GM21825 (cell line): ENCODE data around the gene KLHDC7A.
"Not testable (repeated sequence)": the region's sequence is repeated elsewhere in the genome, so short reads cannot be mapped to it uniquely, and the experiment has no call there.

ENCODE experiments used
- ATAC-seq: cut with Tn5 transposase; IDR thresholded peaks from one replicate; pipeline ENCODE4 v1.9.1; 2021; ENCODE audit warnings: mild to moderate bottlenecking, moderate library complexity; ENCODE audit not compliant: unreplicated experiment

The KLHDC7A gene

DNA sequence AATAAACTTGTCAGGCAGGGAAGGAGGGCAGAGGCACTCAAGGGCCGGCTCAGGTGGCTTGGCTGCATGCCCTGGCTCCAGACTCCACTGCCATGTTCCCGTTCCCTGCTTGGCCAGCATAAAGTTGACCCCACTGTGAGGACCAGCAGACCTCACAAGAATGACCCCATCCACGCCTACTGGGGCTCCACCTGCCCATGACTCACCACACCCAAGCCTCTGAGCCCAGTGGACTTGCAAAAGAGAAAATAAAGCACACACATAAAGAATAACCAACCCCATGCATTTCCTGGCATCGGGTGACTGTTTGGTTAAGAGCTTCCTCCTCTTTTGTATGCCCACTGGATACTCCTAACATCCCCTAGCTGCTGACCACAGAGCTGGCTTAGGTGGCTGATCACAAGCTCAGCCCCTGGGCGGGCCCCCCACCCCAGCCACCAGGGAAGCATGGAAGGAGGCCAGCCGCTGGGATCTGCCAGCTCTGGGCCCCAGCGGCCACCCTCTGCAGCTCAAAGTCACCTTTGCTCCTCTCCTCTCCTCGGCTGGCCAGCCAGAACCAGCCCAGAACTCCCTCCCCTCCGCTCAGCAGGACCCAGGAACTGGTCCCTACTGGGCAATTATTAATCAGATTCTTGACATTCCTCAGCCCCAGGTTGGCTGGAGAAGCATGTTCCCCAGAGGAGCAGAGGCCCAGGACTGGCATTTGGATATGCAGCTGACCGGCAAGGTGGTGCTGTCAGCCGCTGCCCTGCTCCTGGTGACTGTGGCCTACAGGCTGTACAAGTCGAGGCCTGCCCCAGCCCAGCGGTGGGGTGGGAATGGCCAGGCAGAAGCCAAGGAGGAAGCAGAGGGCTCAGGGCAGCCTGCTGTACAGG is at the start of gene KLHDC7A:
TSS of gene KLHDC7A (plus strand) at position 616 of the 875 bp plus-strand sequence. CDS start at position 668, 52 bp downstream.
- ATAC-seq, result no peak

DNA sequence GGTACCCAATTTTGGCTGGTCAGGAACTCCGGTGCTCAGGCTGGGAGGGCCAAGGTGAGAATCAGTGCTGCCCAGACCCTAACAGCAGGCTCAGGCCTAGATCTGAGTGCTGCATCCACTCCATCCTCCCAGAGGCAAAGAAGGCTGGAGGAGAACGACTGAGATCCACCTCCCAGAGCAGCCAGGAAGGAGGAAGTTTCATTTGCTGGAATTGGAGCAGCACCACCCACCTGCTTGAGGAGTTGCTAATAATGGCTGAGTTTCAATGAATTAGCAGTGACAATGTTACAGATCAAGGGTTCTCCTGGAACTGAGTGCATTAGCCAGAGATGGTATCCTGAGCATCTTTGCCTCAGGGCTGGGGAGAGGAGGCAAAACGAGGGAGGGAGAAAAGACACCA is 46.7 kb upstream of the KLHDC7A start:
- ATAC-seq, result no peak

DNA sequence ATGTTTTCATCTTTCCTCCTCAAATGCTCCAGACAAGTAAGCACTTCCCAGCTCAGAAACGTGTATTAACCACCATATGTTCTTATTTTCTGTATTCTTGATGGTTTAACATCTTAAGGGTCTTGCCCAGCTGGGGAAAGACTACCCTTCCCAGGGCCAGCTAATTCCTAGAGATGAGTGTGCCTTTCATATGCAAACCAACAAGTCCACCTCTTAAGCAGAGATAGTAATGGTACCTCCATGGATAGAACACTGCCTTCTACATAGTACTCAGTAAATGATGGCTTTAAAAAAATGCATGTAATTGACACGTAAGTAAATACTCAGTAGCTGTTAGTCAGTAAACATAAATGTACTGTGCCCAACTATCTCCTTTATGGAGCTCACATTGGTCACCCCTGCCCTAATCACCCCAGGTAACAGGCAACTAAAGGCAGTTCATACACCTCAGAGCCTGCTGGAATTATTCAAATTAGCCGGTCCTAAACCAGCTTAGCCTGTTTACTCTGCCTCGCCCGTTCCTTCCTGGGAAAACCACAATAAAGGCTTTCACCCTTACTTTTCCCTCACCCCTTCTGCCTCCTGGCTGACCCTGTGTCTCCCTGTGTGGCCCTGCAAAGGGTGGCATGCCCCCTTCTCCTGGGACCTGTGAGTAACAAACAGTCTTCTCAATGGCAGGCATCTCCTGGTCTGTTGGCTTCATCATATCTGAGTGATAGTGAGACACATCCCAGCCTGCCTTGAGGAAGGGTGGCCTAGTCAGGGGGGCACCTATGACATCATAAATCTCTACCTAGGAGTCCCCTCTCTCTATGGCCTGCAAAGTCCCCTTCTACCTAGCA is 40.1 kb upstream of the KLHDC7A start:
- no peak for ATAC-seq

DNA sequence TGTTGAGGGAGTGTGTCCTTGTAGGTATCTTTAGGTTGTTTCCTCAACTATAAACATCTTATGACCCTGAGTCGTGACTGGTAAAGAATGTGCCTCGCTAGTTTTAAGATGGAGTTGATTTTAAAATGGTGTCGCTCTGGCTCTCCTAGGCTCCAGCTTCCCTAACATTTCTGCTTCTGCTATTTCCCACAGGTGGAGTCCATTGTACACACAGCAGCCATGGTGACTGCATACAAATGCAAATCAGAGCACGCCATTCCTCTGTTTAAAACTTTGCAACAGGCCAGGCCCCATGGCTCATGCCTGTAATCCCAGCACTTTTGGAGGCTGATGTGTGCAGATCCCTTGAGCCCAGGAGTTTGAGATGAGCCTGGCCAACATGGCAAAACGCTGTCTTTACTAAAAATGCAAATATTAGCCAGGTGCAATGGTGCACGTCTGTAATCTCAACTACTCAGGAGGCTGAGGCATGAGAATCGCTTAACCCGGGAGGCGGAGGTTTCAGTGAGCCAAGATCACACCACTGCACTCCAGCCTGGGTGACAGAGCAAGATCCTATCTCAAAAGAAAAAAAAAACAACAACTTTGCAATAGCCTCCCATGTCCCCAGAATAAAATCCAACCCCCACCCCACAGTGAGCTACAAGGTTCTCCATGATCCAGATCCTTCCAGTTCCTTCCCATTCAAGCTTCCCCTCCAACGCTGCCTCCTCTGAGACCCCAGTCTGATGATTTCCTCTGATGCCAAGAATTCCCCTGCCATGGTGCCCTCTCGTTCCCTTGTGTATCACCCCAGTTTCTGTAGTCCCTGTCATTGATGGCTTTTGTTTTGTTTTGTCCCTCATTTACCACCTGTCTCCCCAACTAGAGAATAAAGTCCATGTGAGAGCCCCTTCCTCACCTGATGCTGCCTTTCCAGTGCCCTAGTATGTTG is 36.9 kb upstream of the KLHDC7A start:
- ATAC-seq, result no peak

DNA sequence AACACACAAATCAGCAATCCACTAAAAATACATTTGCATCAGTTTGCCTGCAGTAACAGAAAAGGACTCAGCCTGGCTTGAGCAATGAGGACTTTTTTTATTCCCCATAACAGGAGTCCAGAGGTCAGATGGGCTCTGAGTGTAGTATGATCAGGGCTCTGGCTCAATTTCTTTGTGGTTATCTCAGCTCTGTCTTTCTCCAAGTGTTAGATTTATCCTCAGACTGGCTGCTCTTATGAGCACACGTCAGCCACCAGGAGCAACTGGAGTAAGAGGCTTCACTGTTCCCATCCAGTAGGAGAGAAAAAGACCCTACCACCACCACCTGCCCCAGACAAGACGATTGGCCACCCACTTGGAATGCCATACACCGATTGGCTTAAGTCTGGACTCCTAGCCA is 36.2 kb upstream of the KLHDC7A start:
- ATAC-seq, result no peak

DNA sequence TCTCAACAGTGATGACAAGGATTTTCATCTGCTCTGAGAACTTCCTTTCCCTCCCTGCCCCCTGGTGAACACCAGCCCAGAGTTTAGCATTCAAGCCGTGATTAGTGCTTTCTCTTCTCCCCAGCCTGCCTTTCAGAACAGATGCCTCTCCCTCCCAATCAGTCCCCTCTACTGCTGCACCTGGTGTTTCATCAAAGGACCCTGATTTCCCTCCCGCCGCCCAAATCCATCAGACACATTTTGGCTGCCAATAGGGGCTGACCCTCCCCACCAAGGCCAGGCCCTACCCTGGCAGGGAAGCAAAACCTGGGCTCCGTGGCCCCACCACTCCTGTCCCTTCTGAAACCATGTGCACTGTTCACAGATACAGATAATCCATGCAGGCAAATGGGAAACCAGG is 34.0 kb upstream of the KLHDC7A start:
- ATAC-seq, result no peak

DNA sequence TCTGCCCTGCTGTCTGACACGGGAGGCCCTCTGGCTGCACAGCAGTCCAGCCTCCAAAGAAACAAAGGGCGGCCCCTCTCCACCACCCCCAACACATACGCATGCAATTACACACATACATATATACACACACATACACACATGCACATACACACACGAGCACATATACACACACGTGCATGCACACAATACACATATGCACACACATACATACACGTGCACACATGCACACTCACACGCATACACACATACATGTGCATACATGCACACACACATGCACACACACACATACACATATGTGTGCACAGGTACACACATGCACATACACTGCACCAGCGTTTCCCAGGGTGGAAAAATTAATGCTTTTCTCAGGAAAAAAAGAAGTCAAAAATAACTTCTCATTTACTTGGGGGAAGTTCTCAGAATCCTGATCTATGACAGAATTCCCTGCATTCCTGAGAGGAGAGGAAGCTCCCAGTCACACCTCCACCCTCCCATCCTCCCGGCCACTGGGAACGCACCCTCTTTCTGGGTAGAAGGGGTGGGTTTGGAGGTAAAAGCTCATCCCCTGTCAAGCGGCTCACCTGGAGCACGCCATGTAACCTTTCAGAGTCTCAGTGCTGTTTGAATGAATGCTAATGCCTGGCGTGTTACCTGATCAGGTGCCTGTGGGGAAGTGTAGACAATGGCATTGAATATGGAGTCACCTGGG is 33.1 kb upstream of the KLHDC7A start:
- ATAC-seq, result no peak

DNA sequence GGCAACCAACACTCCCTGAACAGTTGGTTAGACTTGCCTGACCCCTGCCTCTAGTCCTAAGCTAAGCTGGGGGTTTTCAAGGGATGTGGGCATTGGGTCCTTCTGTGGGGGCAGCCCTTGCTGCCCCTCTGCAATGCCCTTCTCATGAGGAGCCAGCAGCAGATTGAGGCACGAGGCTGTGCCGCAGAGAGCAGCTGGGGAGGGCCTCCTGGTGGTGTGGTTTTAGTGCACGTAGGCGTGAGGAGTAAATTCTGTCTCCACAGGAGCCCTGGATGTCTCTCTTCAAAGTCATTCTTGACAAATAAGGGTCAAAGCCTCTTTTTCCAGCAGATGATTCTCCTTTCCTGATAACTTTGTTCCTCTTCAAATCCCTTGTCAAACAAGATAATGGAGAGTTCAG is 31.8 kb upstream of the KLHDC7A start:
- ATAC-seq, result no peak

DNA sequence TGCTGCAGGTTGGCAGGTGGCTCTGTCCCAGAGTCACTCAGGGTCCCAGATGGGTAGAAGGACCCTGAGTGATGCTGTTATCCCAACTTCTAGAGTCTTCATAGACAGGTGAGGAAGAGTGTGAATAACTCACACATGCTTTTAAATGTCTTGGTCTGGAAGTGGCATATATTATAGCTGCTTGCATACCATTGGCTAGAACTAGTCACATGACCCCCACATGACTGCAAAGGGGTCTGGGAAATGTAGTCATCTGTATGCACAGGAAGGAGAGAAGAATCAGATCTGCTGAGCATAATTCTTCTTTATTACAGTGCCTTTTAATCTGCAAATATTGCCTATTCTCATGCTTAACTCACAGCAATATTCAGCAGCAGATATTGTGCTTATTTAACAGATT is 28.2 kb upstream of the KLHDC7A start:
- no peak for ATAC-seq

DNA sequence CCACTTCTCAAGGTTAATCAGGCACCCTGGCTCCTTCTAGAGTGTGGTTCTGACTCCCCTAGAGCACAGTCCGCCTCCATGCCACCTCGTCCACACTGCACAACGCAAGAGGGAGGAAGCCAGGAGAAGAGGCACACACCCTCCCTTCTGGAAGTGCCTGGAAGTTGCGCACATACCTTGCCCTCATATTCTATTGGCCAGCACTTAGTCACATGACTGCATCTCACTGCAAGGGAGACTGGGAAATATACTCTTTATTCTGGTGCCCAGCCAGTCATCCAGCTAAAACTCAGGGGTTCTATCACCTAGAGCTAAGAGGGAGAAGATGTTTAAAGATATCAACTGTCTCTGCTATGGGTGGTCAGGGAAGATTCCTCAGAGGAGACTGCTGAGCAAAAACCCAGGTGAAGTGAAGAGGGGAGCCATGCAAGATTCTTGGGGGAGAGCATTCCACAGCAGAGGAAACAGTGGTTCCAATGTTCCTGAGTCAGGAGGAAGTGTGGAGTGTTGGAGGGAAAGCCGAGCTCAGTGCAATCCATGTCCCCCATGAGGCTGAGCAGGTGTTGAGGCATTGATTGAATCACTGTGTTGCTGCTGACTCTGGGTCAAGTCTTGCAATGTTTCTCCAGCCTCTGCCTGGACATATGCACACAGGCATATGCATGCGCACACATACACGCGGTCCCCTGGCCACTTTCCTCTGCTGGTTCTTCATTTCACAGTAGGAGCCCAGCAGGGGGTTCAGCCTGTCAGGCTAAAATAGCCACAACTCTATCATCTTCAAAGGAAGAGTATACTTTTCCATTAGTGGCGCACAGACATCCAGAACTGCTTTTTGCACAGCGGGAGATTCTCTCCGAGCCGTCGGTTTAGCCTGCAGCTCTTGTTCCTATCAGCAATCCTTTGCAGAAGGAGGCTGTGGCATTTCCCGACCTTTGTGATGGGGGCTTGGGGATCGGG is 22.3 kb upstream of the KLHDC7A start:
- no peak for ATAC-seq

DNA sequence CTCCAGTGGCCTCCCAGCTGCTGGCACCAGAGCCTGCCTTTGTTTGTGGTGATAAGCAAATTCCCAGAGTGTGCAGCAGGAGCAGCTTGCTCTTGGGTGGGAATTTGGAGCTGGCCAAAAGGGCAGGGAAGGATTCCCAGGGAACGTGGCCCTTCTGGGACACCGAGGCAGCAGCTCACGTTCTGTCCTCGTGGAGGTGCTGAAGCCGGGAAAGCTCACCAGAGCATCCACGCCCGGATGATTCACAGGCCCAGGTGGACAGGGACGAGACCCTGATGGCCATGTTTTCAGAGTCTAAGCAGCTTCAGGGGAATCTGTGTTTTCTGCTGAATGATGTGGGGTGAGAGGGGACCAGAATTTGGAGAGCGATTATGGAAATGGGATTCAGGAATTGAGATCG is 19.1 kb upstream of the KLHDC7A start:
- no peak for ATAC-seq

DNA sequence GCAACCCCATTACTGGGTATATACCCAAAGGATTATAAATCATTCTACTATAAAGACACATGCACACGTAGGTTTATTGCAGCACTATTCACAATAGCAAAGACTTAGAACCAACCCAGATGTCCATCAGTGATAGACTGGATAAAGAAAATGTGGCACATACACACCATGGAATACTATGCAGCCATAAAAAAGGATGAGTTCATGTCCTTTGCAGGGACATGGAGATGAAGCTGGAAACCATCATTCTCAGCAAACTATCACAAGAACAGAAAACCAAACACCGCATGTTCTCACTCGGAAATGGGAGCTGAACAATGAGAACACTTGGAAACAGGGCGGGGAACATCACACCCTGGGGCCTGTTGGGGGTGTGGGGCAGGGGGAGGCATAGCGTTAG is 18.2 kb upstream of the KLHDC7A start:
- ATAC-seq, result not testable (repeated sequence)

DNA sequence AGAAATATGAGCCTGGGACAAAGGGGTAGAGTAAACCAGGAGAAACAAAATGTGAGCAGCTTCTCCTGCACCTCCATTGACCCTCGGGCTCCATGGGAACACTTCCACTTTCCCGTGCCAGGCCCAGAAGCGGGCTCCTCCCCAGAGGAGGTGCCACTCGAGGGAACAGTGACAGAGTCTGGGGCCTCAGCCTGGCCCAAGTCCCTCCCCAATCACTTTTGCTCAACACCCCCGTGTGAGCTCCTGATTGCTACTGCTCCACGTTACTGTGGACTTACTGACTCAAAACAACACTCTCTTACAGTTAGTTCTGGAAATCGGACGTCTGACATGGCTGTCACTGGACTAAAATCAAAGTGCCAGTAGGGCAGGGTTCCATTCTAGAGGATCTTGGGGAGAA is 17.7 kb upstream of the KLHDC7A start:
- ATAC-seq, result no peak

DNA sequence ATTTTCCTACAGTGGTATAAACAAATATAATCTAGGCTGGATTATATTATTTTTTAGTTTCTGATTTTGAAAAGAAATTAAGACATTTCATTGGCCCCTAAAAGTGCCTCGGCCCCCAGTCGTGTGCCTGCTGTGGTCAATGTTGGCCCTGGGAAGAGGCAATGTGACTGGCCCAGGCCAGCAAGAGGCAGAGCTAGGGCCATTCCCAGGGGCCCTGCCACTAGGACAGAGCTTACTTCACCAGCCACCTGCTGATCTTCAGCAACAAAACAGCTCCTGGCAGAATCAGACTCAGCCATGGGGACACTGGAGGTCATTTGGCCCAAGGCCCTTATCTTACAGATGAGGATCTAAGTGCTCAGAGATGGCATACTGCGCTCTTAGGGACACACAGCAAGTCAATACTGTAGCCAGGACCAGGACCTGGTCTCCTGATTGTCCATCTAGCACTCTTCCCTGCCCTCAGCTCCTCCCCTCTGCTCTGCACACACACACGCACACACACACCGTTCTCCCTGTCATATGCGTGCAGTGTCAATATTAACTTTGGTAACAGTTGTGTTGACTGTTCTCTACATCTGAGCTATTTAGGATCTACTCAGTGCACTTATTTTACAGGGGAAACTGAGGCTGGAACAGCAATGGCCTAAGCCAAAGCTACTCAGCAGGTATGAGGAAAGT is 16.6 kb upstream of the KLHDC7A start:
- ATAC-seq, result no peak

DNA sequence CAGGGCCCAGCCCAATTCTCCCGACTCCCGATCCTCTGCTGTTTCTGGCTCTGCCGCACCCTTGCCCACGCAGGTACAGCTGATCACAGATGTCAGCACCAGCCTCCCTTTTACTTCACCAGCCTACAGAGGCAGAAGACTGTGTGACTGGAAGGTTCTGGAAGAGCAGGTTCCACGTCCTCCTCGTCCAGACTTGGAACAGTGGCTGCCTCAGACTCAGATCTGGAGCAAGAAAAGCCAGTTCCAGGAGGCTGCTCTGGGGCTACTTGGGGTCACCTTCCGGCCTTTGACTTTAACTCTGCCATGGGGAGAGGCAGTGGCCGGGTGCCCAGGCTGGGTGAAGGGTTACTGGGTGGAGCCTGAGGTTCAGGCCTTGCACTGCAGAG is 16.1 kb upstream of the KLHDC7A start:
- ATAC-seq, result no peak

DNA sequence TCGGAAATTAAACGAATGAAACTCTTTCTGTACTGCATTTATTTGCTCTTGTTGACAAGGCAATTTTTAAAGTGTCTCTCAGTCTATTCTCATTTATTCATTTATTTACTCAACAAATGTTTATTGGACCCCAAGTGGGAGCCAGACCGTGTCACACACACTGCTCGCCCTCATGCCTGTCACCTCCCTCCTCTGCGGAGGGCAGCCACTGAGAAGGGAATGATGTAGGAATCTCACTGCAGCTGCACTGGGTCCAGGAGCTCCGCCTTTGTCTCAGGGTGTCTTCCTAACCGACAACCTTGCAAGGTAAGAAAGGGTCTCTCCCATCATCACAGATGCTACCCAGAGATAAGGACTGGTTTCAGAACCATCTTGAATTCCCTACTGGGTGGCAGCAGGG is 14.1 kb upstream of the KLHDC7A start:
- no peak for ATAC-seq

DNA sequence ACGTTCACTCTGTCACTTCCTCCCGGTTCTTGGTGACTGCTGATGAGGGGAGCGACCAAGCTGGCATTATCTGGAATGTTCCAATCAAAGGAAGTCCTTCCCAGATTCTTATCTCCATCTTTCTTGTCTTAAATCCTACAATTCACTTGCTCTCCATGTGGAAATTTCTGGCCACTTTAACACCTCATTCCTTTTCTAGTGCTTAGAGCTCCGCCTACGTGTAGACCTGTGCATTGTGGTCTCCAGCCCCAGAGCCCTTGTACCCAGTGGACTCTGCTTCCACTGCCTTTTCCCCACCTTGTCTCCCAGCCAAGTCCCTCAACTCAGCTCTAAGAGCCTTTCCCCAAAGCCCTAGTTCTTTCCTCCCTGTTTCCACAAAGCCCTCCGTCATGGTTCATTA is 12.2 kb upstream of the KLHDC7A start:
- no peak for ATAC-seq

DNA sequence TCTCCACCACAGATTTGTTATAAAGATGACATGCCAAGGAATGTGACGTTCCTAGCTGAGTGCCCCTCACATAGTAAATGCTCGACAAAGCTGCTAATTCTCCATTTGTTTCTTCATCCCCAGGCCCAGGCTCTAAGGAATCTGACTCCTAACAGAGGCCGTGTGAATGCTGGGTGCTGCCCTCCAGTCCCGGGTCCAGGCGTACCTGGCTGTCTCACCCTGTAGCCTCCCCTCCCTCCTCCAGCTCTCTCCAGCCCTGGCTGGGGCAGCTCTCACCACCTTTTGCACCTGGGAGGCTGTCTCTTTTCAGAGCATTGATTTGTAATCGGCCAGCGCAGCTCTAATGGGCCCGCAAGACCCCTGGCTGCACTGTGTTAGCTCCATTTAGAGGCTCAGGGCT is 11.2 kb upstream of the KLHDC7A start:
- ATAC-seq, result no peak
